SK-N-DZ (cell line): Measurements from ENCODE around the gene DCTN1.

Experiments used
- DNase-seq: peaks from one replicate; pipeline ENCODE4 v3.0.0-alpha.2; 2015; ENCODE audit warnings: low spot score
- small RNA-seq, 2 experiments: library from RNA; depleted of rRNA; stranded (forward); fragments of <200 nt; gene quantifications; one replicate each; pipeline ENCODE3, GENCODE V24; 2014

DCTN1 gene

GRCh38 chr2:74325815-74326214 is 54.3 kb downstream of the DCTN1 start:
- DNase-seq: no peak

GRCh38 chr2:74321737-74322136 is 58.4 kb downstream of the DCTN1 start:
- no peak for DNase-seq

GRCh38 chr2:74317701-74318100 is 62.4 kb downstream of the DCTN1 start:
- DNase-seq: no peak

GRCh38 chr2:74316627-74317295 is 63.4 kb downstream of the DCTN1 start:
- DNase-seq: no peak

GRCh38 chr2:74314107-74314506 is 66.0 kb downstream of the DCTN1 start:
- no peak for DNase-seq

- DNase-seq: no peak
Observed at GRCh38 chr2:74313497-74313896, 66.6 kb downstream of the DCTN1 start.

DNA sequence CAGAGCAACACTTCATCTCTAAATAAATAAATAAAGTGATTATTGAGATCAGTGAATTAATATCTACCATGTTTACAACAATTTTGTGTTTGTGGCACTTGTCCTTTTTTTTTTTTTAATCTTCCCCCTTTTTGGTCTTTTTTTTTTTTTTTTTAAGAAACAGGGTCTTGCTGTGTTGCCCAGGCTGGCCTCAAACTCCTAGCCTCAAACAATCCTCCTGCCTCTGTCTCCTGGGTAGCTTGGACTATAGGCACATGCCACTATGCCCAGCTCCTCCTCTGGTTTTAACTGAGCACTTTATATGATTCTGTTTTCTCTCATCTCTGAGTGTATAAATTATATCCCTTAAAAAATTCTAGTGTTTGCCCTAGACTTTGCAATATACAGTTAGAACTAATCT is 67.2 kb downstream of the DCTN1 start:
- no peak for DNase-seq

Small RNA genes lying within 50 kb of the gene (small RNA-seq; reads per million reads assigned to genes)
- 0 reads per million in 2 experiments for gene RNU6-542P
- gene TAF13P2: 0 reads per million in 2 experiments
